OCI-LY7 (cell line): ENCODE data around the gene RPL18. TPM values are rescaled to one million over a fixed set of nuclear protein-coding genes. Genes with fewer than 3 reads are reported as not detected.

Experiments used
- BruUV-seq: library from RNA; stranded (reverse); fragments of 400-500 nt; replicated peaks from 2 replicates; lab custom pipeline; 2021; lab: Mats Ljungman, UMichigan
- CTCF ChIA-PET: fragments of 300-600 bp; sonication (Branson Sonifier 250); formaldehyde crosslinking; loops from one replicate; lab custom pipeline; 2022; ENCODE audit warnings: antibody characterized with exemption; ENCODE audit not compliant: unreplicated experiment; lab: Charles Lee
- POLR2A ChIA-PET: fragments of 300-600 bp; sonication (Branson Sonifier 250); formaldehyde crosslinking; loops from one replicate; lab custom pipeline; 2022; ENCODE audit warnings: antibody characterized with exemption; lab: Charles Lee
- DNase-seq: peaks from one replicate; pipeline ENCODE4 v3.0.0-alpha.2; 2015; ENCODE audit warnings: low spot score
- H2AFZ ChIP-seq: fragments of 200-600 bp; sonication (generic), shearing (Covaris generic); 2 replicates; pipeline ENCODE4 v1.6.1; 2014; ENCODE audit warnings: mild to moderate bottlenecking, antibody characterized with exemption, low read length, moderate library complexity
- H3K27ac ChIP-seq: fragments of 200-600 bp; sonication (generic); 2 replicates; pipeline ENCODE4 v1.5.1; 2014; ENCODE audit warnings: mixed run types, low read depth, mild to moderate bottlenecking, moderate library complexity, low read length, inconsistent platforms; ENCODE audit not compliant: poor library complexity, severe bottlenecking
- H3K36me3 ChIP-seq: fragments of 200-600 bp; sonication (generic); 2 replicates; pipeline ENCODE4 v1.6.1; 2014; ENCODE audit warnings: mild to moderate bottlenecking, antibody characterized with exemption, low read length, moderate library complexity, mixed read lengths; ENCODE audit not compliant: insufficient read depth
- H3K4me1 ChIP-seq: fragments of 200-600 bp; sonication (generic); 2 replicates; pipeline ENCODE4 v1.5.1; 2014; ENCODE audit warnings: mild to moderate bottlenecking, low read length; ENCODE audit not compliant: insufficient read depth, poor library complexity, severe bottlenecking
- H3K4me2 ChIP-seq: fragments of 200-600 bp; sonication (generic); 2 replicates; pipeline ENCODE4 v1.6.1; 2014; ENCODE audit warnings: mild to moderate bottlenecking, low read length
- H3K4me3 ChIP-seq: fragments of 200-600 bp; sonication (generic); 2 replicates; pipeline ENCODE4 v1.5.1; 2014; ENCODE audit warnings: mild to moderate bottlenecking, low read depth, low read length; ENCODE audit not compliant: poor library complexity, severe bottlenecking
- H3K79me2 ChIP-seq: fragments of 200-600 bp; sonication (generic); 2 replicates; pipeline ENCODE4 v1.6.1; 2016; ENCODE audit warnings: low read depth, mild to moderate bottlenecking, low read length, moderate library complexity, mixed read lengths; ENCODE audit not compliant: insufficient read depth
- H3K9me2 ChIP-seq: fragments of 200-600 bp; sonication (generic); 2 replicates; pipeline ENCODE4 v1.6.1; 2016; ENCODE audit warnings: mild to moderate bottlenecking, low read length, mixed read lengths; ENCODE audit not compliant: insufficient read depth
- H3K9me3 ChIP-seq: fragments of 200-600 bp; sonication (generic); 2 replicates; pipeline ENCODE4 v1.6.1; 2014; ENCODE audit warnings: mild to moderate bottlenecking, mixed run types, low read length, mixed read lengths
- H4K20me1 ChIP-seq: fragments of 200-600 bp; sonication (generic); 2 replicates; pipeline ENCODE4 v1.6.1; 2014; ENCODE audit warnings: mild to moderate bottlenecking, antibody characterized with exemption, low read length, moderate library complexity, mixed read lengths; ENCODE audit not compliant: insufficient read depth
- EZH2phosphoT487 ChIP-seq: fragments of 200-600 bp; sonication (generic); IDR thresholded peaks from 2 replicates; pipeline ENCODE4 v1.6.1; 2018; ENCODE audit warnings: low read depth, borderline replicate concordance, mild to moderate bottlenecking, mixed run types, antibody characterized with exemption, low read length, moderate library complexity, mixed read lengths
- intact Hi-C: fragments of 100-400 bp; cut with micrococcal nuclease; formaldehyde crosslinking; loops from one replicate; pipeline ENCODE4 v1.10.0; 2022; ENCODE audit not compliant: unreplicated experiment
- total RNA-seq, 2 experiments: library from RNA; depleted of rRNA in 1 of 2; stranded (reverse); fragments of >200 nt in 1 of 2; shearing (Covaris generic) in 1 of 2; gene quantifications; 2 replicates each; pipeline ENCODE4 v1.2.3, GENCODE V29; 2014 to 2022
- TF ChIP-seq, protein P1 (sequence below): fragments of 200-600 bp; sonication (generic); conservative IDR thresholded peaks from 2 replicates; pipeline ENCODE4 v1.5.1; 2014; ENCODE audit warnings: mild to moderate bottlenecking, antibody characterized with exemption, low read length, moderate library complexity, mixed read lengths

Gene RPL18
- total RNA-seq, 2 experiments from 2014 or later, result 1,333 to 5,064 TPM

DNA sequence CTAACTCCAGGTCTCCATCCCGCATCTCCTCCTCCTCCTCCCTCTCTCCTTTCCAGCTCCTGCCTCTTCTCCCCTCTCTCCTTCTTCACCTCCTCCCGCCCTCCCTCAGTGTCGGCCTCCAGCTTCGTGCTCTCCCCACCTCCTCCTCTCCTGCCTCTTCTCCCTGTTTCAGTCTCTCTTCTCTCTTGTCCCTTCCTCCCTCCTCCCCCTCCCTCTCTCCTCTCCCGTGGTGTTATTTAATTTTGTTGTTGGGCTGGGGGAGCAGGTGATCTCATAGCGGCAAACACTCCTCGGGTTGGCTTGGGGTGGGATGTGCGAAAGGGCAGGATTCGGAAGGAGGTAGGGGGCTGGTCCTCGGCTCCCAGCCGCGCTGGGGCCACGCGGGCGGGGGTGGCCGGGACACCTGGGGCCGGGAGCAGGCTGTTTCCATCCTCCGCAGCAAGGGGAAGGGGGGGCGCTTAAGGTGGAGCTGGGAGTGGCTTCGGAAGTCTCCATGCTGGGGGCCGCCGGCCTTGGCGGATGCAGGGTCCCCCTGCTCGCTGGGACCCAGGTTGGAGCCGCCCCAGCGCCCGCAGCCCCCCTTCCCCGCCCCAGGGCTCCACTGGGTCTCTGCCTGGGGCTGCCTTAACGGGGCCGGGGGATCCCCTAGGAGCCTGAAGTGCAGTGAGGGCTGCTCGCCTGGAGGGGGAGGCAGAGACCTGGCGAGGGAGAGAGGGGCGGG, 27.2 kb upstream of the RPL18 start, which contains the start of gene CA11:
CA11 (minus strand) TSS at position 187 of the 721 bp plus-strand sequence. CDS start 555 bp downstream, outside the sequence.
- Histone ChIP-seq H3K4me2 (peak within 1 kb of the TSS; percentile 92), H3K4me3 (peak within 1 kb of the TSS; percentile 66), H3K9me2 (no peaks in the 10 kb centered on the region), H3K4me1 (peaks cover 29% of the 10 kb centered on the region), H3K9me3 (no peaks in the 10 kb centered on the region), H3K27ac (peak within 1 kb of the TSS; percentile 25), H4K20me1 (no peaks in the 10 kb centered on the region), H3K36me3 (no peaks in the 10 kb centered on the region), H3K79me2 (no peaks in the 10 kb centered on the region), H2AFZ (peak within 1 kb of the TSS; percentile 95)
- TF ChIP-seq, protein P1, sequence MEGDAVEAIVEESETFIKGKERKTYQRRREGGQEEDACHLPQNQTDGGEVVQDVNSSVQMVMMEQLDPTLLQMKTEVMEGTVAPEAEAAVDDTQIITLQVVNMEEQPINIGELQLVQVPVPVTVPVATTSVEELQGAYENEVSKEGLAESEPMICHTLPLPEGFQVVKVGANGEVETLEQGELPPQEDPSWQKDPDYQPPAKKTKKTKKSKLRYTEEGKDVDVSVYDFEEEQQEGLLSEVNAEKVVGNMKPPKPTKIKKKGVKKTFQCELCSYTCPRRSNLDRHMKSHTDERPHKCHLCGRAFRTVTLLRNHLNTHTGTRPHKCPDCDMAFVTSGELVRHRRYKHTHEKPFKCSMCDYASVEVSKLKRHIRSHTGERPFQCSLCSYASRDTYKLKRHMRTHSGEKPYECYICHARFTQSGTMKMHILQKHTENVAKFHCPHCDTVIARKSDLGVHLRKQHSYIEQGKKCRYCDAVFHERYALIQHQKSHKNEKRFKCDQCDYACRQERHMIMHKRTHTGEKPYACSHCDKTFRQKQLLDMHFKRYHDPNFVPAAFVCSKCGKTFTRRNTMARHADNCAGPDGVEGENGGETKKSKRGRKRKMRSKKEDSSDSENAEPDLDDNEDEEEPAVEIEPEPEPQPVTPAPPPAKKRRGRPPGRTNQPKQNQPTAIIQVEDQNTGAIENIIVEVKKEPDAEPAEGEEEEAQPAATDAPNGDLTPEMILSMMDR, result peak; percentile 83
- no peak for TF ChIP-seq EZH2phosphoT487
- DNase-seq, result peak; percentile 92
- ChIA-PET CTCF (no interaction called here), POLR2A (interaction anchor here (0.6 to 0.7 kb wide), 2 partner anchors 163 to 1351 kb away, joined by 3 read pairs; no protein-coding TSS in a partner anchor)
- intact Hi-C loops, result loop anchor here (1.0 to 5.0 kb wide), 4 partner anchors 29 to 326 kb away; no protein-coding TSS in a partner anchor
- BruUV-seq, result no TSS peak

DNA sequence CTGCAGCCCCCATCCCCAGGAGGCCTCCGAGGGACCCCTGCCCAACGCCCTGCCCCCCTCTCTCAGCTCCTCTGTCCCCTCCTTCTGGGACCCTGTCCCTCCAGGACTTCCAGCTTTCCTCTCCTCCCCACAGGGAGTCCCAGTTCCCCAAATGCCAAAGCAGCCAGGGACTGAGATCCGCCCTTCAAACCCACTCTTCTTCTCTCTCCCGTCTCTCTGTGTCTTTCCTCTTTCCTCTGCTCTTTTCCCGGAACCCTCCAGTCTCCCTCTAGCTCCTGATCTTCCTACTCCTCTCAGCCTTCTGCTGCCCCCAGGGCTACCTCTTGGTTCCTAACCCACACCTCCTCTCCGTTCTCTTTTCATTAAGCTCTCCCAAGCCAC, 26.6 kb upstream of the RPL18 start:
- DNase-seq, result no peak
- TF ChIP-seq, protein P1, result no peak
- no peak for TF ChIP-seq EZH2phosphoT487
- Histone ChIP-seq H3K27ac (peak overlapping the region; percentile 25), H3K9me2 (no peaks in the 10 kb centered on the region), H3K4me3 (peak overlapping the region; percentile 66), H3K9me3 (no peaks in the 10 kb centered on the region), H3K79me2 (no peaks in the 10 kb centered on the region), H3K4me1 (peaks cover 29% of the 10 kb centered on the region), H4K20me1 (no peaks in the 10 kb centered on the region), H3K36me3 (no peaks in the 10 kb centered on the region), H2AFZ (peak overlapping the region; percentile 95), H3K4me2 (peak overlapping the region; percentile 92)
- ChIA-PET POLR2A (interaction anchor here (0.6 to 0.7 kb wide), 2 partner anchors 163 to 1352 kb away, joined by 3 read pairs; no protein-coding TSS in a partner anchor), CTCF (interaction anchor here (0.5 kb wide), 2 partner anchors 19 to 152 kb away, joined by 3 to 11 read pairs; no protein-coding TSS in a partner anchor)
- intact Hi-C loops, result loop anchor here (1.0 to 5.0 kb wide), 3 partner anchors 69 to 327 kb away; no protein-coding TSS in a partner anchor
- BruUV-seq, result no TSS peak
